ENCODE data around the gene ADAM12. TPM values are rescaled to one million over a fixed set of nuclear protein-coding genes. Genes with fewer than 3 reads are reported as not detected.
A peak's percentile ranks its signal among the peaks of the same experiment; 100 is the strongest.

The ADAM12 gene
- polyA plus RNA-seq, 1 of the 3 experiments (the other 2 are of a cell fraction), result 25.0 TPM

- ChIA-PET CTCF (interaction anchor here (2.4 to 2.5 kb wide), 2 partner anchors 112 to 410 kb away, joined by 8 to 9 read pairs; no protein-coding TSS in a partner anchor), POLR2A (no interaction called here)
- Histone ChIP-seq H3K9ac (no peak overlapping the region), H3K27ac (ENCODE audit: low read depth in 2 of 2, low read length in 1 of 2) (no peak overlapping the region; a peak in 1 of 4 replicates), H3K9me3 (no peaks in the 10 kb centered on the region), H3K4me3 (ENCODE audit: low read depth in 2 of 2, low read length in 1 of 2) (no peak overlapping the region), H3F3A (replicated peaks; ENCODE audit: insufficient read depth) (peaks cover 4% of the 10 kb centered on the region), H4K20me1 (ENCODE audit: insufficient read depth) (no peaks in the 10 kb centered on the region), H3K4me2 (no peak overlapping the region), H3K27me3 (ENCODE audit: insufficient read depth) (no peaks in the 10 kb centered on the region), H3K4me1 (ENCODE audit: control insufficient read depth in 1 of 2, insufficient read depth in 2 of 2, low read depth in 1 of 2, low read length in 1 of 2) (peaks cover under 1 to 12% of the 10 kb centered on the region in 2 experiments; a peak in 3 of 4 replicates), H3K9me2 (no peaks in the 10 kb centered on the region), H3K36me3 (replicated peaks in 1 of 2; ENCODE audit: control insufficient read depth in 1 of 2, insufficient read depth in 2 of 2, low read length in 1 of 2) (no peaks in the 10 kb centered on the region), H3K79me2 (ENCODE audit: insufficient read depth) (no peaks in the 10 kb centered on the region), H2AFZ (ENCODE audit: low read depth) (no peak overlapping the region)
- 83% methylated on average over 6 of the region's 6 CpGs for WGBS (ENCODE audit: low lambda C conversion rate)
- no peak for DNase-seq
- no peak for TF ChIP-seq MEF2A (IDR thresholded peaks at IDR 0.05; ENCODE audit: borderline replicate concordance, low read depth)
- TF ChIP-seq TEAD4 (IDR thresholded peaks at IDR 0.05; ENCODE audit: borderline replicate concordance, insufficient read depth), result no peak
- TF ChIP-seq SIN3A (IDR thresholded peaks at IDR 0.05; ENCODE audit: borderline replicate concordance, low read depth, low read length), result no peak
- TF ChIP-seq POLR2AphosphoS5 (IDR thresholded peaks at IDR 0.05; ENCODE audit: low read depth, low read length), result no peak
- TF ChIP-seq FOSL2 (IDR thresholded peaks at IDR 0.05; ENCODE audit: borderline replicate concordance, low read depth), result no peak
- TF ChIP-seq REST (IDR thresholded peaks at IDR 0.05; ENCODE audit: low read depth, low read length), result no peak
- no peak for TF ChIP-seq RFX5 (IDR thresholded peaks at IDR 0.05; ENCODE audit: low read length)
Measured at GRCh38 chr10:126392068-126392467, 3.8 kb upstream of the ADAM12 start.

- H3K27ac ChIP-seq (ENCODE audit: low read depth in 2 of 2, low read length in 1 of 2), result peak overlapping the region in 1 of 2 experiments; percentile 53; a peak in 2 of 4 replicates
- no peaks in the 10 kb centered on the region for H3K27me3 ChIP-seq (ENCODE audit: insufficient read depth)
- H3K4me3 ChIP-seq (ENCODE audit: low read depth in 2 of 2, low read length in 1 of 2), result no peak overlapping the region
- DNase-seq, result peak; percentile 19
- no peak overlapping the region for H3K9ac ChIP-seq
- no peaks in the 10 kb centered on the region for H3F3A ChIP-seq (replicated peaks; ENCODE audit: insufficient read depth)
- no peaks in the 10 kb centered on the region for H3K9me3 ChIP-seq
- H3K9me2 ChIP-seq, result no peaks in the 10 kb centered on the region
- POLR2A ChIA-PET, result no interaction called here
- no peaks in the 10 kb centered on the region for H4K20me1 ChIP-seq (ENCODE audit: insufficient read depth)
- H3K4me2 ChIP-seq, result no peak overlapping the region
- no peak overlapping the region for H2AFZ ChIP-seq (ENCODE audit: low read depth)
- H3K36me3 ChIP-seq (replicated peaks in 1 of 2; ENCODE audit: control insufficient read depth in 1 of 2, insufficient read depth in 2 of 2, low read length in 1 of 2), result no peaks in the 10 kb centered on the region
- WGBS (ENCODE audit: low lambda C conversion rate), result 62% methylated on average over 8 of the region's 9 CpGs
- no peak for TF ChIP-seq SIN3A (IDR thresholded peaks at IDR 0.05; ENCODE audit: borderline replicate concordance, low read depth, low read length)
- TF ChIP-seq POLR2AphosphoS5 (IDR thresholded peaks at IDR 0.05; ENCODE audit: low read depth, low read length), result no peak
- no peak for TF ChIP-seq FOXJ3 (CRISPR knock-in tag; IDR thresholded peaks at IDR 0.05)
- TF ChIP-seq FOSL2 (IDR thresholded peaks at IDR 0.05; ENCODE audit: borderline replicate concordance, low read depth), result no peak
- no peak for TF ChIP-seq RFX5 (IDR thresholded peaks at IDR 0.05; ENCODE audit: low read length)
- no peak for TF ChIP-seq CTCF (IDR thresholded peaks at IDR 0.05)
- no peak for TF ChIP-seq GABPA (IDR thresholded peaks at IDR 0.05; ENCODE audit: low read depth)
- TF ChIP-seq EZH2phosphoT487 (IDR thresholded peaks at IDR 0.05; ENCODE audit: borderline replicate concordance, low read depth), result no peak
- TF ChIP-seq RCOR1 (IDR thresholded peaks at IDR 0.05; ENCODE audit: low read length), result no peak
- TF ChIP-seq TAF1 (IDR thresholded peaks at IDR 0.05; ENCODE audit: borderline replicate concordance, low read depth, low read length), result no peak
- no peak for TF ChIP-seq GATA2 (CRISPR knock-in tag; IDR thresholded peaks at IDR 0.05)
- peaks cover 0 to 10% of the 10 kb centered on the region in 2 experiments; a peak in 2 of 4 replicates for H3K4me1 ChIP-seq (ENCODE audit: control insufficient read depth in 1 of 2, insufficient read depth in 2 of 2, low read depth in 1 of 2, low read length in 1 of 2)
- peaks cover 3% of the 10 kb centered on the region; the same call in 1 of the 2 replicates for H3K79me2 ChIP-seq (ENCODE audit: insufficient read depth)
- CTCF ChIA-PET, result interaction anchor here (0.8 to 2.5 kb wide), 4 partner anchors 14 to 409 kb away, joined by 3 to 9 read pairs (median 6); no protein-coding TSS in a partner anchor
Measured at GRCh38 chr10:126391192-126391885, 3.1 kb upstream of the ADAM12 start.

All from SK-N-SH (cell line).